ENCODE measurements around the gene KBTBD2.
"Not testable (repeated sequence)": the region's sequence is repeated elsewhere in the genome, so short reads cannot be mapped to it uniquely, and the experiment has no call there.

Gene KBTBD2

GRCh38 chr7:32892521-32893206, 1.1 kb upstream of the KBTBD2 start:
- DNase-seq = peak; percentile 57

- DNase-seq = peak; percentile 97
Observed at GRCh38 chr7:32891800-32892520, 400 bp upstream of the KBTBD2 start.

GRCh38 chr7:32890793-32891042, 842 bp downstream of the KBTBD2 start:
- DNase-seq = no peak

- DNase-seq = peak; percentile 63
Observed at GRCh38 chr7:32890010-32890792, 1.4 kb downstream of the KBTBD2 start.

GRCh38 chr7:32888505-32888904, 3.1 kb downstream of the KBTBD2 start:
- DNase-seq = no peak

GRCh38 chr7:32887395-32887794, 4.2 kb downstream of the KBTBD2 start:
- no peak for DNase-seq

GRCh38 chr7:32881074-32881982, 10.2 kb downstream of the KBTBD2 start:
- no peak for DNase-seq

- DNase-seq = no peak
Observed at GRCh38 chr7:32879460-32879859, 12.1 kb downstream of the KBTBD2 start.

- not testable (repeated sequence) for DNase-seq
Observed at GRCh38 chr7:32878023-32878422, 13.5 kb downstream of the KBTBD2 start.

- no peak for DNase-seq
Observed at GRCh38 chr7:32872421-32872820, 19.1 kb downstream of the KBTBD2 start.

GRCh38 chr7:32871624-32872371, 19.8 kb downstream of the KBTBD2 start:
- no peak for DNase-seq

- no peak for DNase-seq
Observed at GRCh38 chr7:32870298-32870697, 21.3 kb downstream of the KBTBD2 start.

- DNase-seq = no peak
Observed at GRCh38 chr7:32869716-32870115, 21.8 kb downstream of the KBTBD2 start.

- DNase-seq = no peak
Observed at GRCh38 chr7:32868116-32868515, 23.4 kb downstream of the KBTBD2 start.

- no peak for DNase-seq
Observed at GRCh38 chr7:32865448-32866030, 26.0 kb downstream of the KBTBD2 start.

GRCh38 chr7:32863872-32864271, 27.7 kb downstream of the KBTBD2 start:
- DNase-seq = not testable (repeated sequence)

- no peak for DNase-seq
Observed at GRCh38 chr7:32860090-32860489, 31.5 kb downstream of the KBTBD2 start.

GRCh38 chr7:32858648-32859047, 32.9 kb downstream of the KBTBD2 start:
- DNase-seq = no peak

GRCh38 chr7:32857063-32857462, 34.5 kb downstream of the KBTBD2 start:
- not testable (repeated sequence) for DNase-seq

- DNase-seq = not testable (repeated sequence)
Observed at GRCh38 chr7:32855837-32856775, 35.5 kb downstream of the KBTBD2 start.

- DNase-seq = not testable (repeated sequence)
Observed at GRCh38 chr7:32850654-32851053, 40.9 kb downstream of the KBTBD2 start.

All from DMS79 treated with DMSO at 0.1 percent for 48 hours (cell line).